NCI-H2227 (cell line): ENCODE data around the gene FRAS1.
"Not testable (repeated sequence)": the region's sequence is repeated elsewhere in the genome, so short reads cannot be mapped to it uniquely, and the experiment has no call there.

Source experiments
- DNase-seq: peaks from one replicate; lab custom pipeline; 2025; ENCODE audit not compliant: unreplicated experiment; lab: John Stamatoyannopoulos, UW

The FRAS1 gene

GRCh38 chr4:78057600-78058550 is 752 bp downstream of the FRAS1 start:
- peak; percentile 10 for DNase-seq

DNA sequence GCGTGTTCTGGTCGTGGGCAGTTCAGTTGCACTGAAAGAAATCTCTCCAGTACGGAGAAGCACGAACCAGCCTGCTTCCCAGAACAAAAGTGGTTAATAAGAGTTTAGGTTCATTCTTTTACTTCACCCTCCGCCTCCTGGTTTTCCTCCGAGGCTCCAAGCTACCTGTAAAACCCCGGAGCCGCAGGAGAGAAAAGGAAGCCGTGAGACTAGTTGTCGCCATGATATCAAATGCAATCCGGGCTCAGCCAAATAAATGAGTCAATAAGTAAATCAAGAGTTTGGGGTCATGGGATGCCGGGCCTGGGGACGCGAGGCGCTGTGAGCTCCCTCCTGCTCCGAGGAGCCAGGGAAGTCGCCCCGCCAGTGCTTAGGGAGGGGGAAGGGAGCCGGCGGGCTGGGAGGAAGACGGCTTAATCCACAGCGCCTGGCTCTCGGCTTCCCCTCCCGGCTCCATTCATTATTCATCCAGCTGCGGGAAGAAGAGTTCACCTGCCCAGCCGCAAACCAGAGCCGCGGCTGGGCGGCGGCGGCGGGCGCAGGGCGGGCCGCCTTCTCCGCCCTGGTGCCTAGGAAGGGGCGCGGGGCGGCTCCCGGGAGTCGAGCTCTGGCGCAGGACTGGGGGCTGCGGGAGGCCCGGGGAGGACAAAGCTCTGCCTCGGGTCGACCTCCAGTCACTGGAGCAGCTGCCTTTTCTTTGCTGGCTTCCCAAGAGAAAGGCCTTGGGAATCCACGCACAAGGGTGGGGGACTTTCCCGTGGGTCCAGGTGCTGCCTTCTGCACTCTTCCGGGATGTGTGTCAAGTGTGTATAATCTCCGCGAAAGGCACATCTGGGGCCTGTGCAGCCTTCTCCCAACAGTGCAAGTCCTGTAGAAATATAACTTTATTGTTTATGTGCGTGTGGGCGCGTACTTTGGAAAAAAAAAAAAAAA is 1.7 kb downstream of the FRAS1 start:
- peak; percentile 2 for DNase-seq

GRCh38 chr4:78059524-78059889 is 2.4 kb downstream of the FRAS1 start:
- peak; percentile 26 for DNase-seq

GRCh38 chr4:78059938-78060337 is 2.8 kb downstream of the FRAS1 start:
- DNase-seq = no peak

DNA sequence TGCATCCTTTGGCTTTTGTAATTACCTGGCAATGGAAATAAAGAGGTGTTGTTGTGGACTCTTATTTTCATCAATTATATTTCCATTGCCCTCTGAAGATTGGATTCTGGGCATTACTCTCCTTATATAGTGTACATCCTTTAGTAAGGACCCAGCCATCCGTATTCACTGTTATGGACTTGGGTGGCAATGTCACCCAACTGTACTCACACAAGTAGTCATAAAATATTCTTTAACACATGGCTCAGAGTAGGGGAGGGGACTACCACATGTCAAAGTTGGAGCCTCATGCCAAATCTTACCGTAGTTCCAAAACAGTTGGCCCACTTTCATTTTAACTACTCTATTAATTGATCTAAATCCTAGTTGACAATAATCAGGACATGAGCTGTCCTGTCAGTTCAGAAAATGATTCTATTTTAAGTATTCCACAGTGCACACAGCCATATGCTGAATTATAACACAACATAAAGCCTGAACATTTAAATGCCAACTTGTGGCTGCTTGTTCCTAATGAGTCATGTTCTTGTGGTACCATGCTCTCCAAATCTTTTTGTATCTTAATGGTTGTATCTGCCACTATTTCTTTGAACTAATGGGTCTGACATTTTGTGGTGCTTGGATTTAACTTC is 4.9 kb downstream of the FRAS1 start:
- no peak for DNase-seq

- no peak for DNase-seq
These were observed 8.5 kb downstream of the FRAS1 start for GRCh38 chr4:78065508-78066192.

DNA sequence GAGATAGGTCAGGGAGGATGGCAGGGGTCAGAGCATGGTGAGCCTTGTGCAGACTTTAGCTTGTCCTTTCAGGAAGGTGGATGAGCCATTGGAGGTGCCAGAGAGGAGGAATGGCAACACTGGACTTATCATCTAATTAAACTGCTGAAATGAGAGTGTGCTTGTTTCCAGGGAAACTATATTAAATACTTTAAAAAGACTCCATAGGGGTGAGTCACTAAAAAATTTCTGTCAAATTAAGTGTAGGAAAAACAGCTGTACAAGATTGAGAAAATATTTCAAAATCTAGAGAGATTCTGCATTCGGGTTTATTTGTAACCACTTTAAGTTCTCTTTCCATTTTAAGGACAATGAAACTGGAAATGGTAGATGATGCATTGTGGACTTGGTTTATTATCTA is 11.4 kb downstream of the FRAS1 start:
- DNase-seq = no peak

DNA sequence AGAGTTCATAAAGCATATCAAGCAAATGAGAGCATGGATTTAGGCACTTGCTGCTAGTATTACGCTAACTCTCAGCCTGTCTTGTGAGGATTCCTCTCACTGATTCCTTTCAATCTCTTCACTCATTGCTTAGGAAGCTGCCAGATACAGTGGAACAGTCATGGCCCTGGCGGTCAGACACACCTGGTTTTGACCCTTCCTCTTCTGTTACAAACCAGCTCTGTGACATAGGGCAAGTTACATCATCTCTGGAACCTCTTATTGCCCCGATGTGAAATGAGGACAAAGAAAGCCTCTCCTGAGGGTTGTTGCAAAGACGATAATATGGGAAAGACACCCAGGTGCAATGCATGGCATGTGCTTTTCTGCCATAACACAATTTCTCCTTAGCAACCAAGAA is 12.2 kb downstream of the FRAS1 start:
- DNase-seq = no peak

- DNase-seq = no peak
These were observed 12.7 kb downstream of the FRAS1 start for GRCh38 chr4:78069859-78070258.

DNA sequence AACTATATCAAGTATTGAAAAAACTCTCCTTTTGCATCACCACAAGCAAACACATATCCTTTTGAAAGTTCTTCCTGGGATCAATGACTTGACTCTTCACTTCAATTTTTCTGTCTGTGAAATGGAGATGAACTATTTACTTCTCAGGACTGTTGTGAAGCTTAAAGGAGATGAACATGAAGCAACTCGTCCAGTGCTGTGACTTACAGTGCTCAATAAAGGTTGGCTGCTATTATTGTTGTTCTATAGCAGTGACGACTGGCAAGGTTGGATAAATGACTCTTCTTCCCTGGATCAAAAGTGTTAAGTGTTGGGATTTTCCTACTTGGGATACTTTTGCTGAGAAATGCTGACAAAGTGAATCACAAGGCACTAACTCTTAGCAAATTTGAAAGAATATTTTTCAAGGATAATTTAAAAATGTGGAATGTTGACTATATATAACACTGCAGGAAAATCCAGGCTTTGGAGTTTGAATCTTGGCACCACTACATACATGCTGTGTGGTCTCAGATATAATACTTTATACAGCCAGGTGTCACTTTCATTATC is 13.7 kb downstream of the FRAS1 start:
- no peak for DNase-seq

GRCh38 chr4:78074759-78075158 is 17.6 kb downstream of the FRAS1 start:
- DNase-seq = no peak

- DNase-seq = no peak
These were observed 18.9 kb downstream of the FRAS1 start for GRCh38 chr4:78075986-78076385.

DNA sequence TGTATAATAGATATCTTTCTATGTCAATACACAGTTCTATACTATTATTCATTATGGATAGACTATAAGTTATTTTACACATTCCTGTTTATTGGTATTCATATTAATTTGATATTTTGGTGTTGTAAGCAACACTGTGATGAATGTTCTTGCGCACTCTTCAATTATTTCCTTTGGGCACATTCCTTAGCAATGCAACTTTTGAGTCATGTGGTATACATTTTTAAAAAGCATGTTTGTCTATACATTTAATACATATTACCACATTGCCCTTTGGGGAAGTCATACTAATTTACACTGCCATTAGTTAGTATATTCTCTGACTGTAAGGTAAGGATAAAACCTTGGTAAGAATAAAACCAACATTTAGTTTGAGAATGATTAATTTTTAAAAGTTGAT is 21.0 kb downstream of the FRAS1 start:
- no peak for DNase-seq

GRCh38 chr4:78079726-78080430 is 22.8 kb downstream of the FRAS1 start:
- DNase-seq = no peak

DNA sequence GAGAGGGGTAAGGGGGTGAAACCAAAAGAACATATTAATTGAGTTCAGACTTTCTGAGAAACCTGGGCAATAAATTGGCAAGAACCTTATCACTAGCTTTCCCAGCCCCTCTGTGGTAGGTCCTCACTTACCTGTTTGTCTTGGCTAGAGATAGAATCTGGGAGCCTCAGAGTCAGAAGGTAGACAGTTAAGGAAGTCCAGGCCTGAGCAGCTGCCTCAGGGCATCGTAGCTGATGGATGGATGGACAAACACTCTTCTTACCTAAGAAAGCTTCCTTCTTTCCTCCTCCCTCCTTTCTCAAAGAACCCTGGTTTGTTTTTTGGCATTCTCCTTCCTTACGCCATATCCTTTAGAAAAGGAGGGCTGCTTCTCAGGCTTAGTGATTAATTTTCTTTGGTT is 24.4 kb downstream of the FRAS1 start:
- DNase-seq = no peak

GRCh38 chr4:78083035-78083434 is 25.9 kb downstream of the FRAS1 start:
- DNase-seq = no peak

- DNase-seq = no peak
These were observed 34.4 kb downstream of the FRAS1 start for GRCh38 chr4:78091534-78091933.

GRCh38 chr4:78092350-78092749 is 35.2 kb downstream of the FRAS1 start:
- DNase-seq = not testable (repeated sequence)

- no peak for DNase-seq
These were observed 35.7 kb downstream of the FRAS1 start for GRCh38 chr4:78092850-78093249.

DNA sequence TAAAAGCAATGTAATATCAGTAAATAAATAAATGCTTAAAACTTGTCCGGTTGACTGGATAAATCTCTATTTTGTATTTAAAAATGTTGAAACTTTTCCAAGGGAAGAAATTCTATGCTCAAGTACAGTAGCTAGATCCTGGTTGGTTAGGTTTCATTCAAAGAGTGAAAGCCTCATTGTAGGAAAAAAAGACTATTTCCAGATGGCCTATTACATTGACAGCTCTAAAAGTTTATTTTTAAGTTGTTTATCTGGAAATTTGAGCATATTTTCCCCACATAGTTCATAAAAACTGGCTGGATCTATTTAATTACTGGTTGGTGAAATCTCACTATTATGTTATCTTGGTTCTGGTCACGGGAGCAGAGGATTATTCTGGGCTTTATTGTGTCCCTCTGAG is 38.0 kb downstream of the FRAS1 start:
- DNase-seq = no peak
